Myocyte (in vitro differentiated cells): Measurements from ENCODE around the gene KRT10. TPM values are rescaled to one million over a fixed set of nuclear protein-coding genes. Genes with fewer than 3 reads are reported as not detected.
"Not testable (repeated sequence)": the region's sequence is repeated elsewhere in the genome, so short reads cannot be mapped to it uniquely, and the experiment has no call there.

Experiments used
- DNase-seq: peaks from one replicate; pipeline ENCODE4 v3.0.0-alpha.2; 2012; ENCODE audit warnings: low read depth
- total RNA-seq: library from RNA; depleted of rRNA; stranded (reverse); fragments of >200 nt; gene quantifications from 2 replicates; pipeline ENCODE4 v1.2.3, GENCODE V29; 2014

KRT10 gene
- total RNA-seq, 1 donor from 2014 or later, result 36.3 TPM

DNA sequence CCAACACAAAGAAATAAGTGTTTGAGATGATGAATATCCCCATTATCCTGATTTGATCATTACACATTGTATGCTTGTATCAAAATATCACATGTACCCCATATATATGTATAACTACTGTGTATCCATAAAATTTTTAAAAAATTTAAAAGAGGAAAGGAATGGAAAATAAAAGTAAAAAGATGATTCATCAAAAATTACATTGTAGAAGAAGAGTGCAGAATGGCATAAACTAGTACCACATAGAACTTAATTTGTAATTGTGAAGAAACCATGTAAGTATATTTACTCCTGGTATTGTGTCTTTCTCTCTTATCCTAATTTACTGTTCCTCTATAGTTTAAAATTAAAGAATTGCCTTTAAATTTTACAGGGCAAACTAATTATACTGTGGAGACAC, 11.5 kb upstream of the KRT10 start:
- no peak for DNase-seq

DNA sequence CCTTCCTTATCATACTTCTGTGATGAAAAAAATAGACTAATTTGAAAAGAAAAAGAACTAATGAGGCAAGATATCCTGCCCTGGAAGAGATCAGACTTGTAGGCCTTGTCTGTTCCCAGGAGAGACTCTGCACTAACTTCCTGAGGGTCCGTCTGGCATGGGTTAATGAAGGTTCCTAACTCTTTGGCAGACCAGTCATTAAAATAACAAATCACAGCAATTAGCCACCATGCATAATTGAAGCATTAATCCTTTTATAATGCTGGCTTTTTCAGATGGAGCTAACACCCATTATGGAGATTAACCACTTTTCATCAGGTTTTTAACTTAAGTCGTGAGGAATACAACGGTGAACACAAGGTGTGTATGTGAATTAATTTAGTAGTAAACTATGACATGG, 10.4 kb upstream of the KRT10 start:
- no peak for DNase-seq

DNA sequence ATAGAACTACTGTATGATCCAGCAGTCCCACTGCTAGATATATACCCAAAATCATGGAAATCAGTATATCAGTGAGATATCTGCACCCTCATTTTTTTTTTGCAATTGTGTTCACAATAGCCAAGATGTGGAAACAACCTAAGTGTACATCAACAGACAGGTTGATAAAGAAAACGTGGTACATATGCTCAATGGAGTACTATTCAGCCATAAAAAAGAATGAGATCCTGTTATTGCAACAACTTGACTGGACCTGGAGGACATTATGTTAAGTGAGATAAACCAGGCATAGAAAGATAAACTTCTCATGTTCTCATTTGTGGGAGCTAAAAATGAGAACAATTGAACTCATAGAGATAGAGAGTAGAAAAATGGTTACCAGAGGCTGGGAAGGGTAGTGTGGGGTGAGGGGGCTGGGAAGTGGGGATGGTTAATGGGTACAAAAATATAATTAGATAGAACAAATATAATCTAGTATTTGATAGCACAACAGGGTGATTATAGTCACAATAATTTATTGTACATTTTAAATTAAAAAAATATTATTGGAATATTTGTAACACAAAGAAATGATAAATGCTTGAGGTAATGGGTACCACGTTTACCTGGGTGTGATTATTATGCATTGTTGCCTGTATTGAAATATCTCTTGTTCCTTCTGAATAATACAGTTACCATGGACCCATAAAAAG, 7.8 kb upstream of the KRT10 start:
- DNase-seq, result no peak

DNA sequence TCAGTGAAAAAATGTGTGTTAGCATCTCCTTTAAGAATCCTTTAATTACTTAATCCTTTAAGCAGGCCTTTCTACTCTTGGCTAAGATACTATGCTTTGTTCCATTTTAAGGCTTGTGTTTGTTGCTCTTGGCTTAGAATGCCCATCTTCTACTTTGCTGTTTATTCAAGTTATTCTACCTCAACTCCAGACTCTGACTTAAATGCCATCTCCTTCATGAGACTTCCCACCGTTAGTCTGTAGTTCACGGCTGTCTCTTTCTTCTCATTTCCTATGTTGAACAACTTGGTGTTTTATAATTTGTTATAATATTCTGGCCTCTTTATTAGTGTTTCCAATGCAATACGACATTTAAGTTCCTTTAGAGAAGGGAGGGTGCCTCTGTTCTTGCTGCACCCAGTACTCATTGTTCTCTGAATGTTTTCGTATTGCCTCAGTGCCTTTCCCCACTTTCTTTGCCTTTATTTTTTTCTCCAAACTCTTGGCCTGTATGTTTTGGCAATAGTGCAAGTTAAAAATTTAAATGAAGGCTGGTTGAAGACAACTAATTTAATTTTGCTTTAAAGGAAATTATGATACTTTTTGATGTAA, 6.1 kb upstream of the KRT10 start:
- DNase-seq, result no peak

GRCh38 chr17:40827746-40828453, 5.5 kb upstream of the KRT10 start:
- no peak for DNase-seq

DNA sequence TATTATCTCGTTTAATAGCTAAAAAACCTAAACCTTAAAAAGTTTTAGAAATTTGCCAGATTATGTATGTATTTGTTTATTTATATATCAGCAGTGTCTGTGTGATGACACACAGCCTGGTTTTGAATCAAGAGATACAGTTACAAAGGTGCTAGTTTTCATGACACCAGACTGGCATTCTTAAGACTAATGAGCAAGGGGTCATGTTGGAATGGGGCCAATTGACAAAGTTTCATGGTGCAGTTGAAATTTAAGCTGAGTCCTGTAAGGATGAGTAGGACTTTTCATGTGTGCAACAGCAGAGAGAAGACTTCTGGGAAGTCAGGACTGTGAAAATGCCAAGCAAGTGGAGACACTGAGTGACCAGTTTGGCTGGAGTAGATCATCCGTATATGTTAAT, 3.2 kb upstream of the KRT10 start:
- DNase-seq, result no peak

DNA sequence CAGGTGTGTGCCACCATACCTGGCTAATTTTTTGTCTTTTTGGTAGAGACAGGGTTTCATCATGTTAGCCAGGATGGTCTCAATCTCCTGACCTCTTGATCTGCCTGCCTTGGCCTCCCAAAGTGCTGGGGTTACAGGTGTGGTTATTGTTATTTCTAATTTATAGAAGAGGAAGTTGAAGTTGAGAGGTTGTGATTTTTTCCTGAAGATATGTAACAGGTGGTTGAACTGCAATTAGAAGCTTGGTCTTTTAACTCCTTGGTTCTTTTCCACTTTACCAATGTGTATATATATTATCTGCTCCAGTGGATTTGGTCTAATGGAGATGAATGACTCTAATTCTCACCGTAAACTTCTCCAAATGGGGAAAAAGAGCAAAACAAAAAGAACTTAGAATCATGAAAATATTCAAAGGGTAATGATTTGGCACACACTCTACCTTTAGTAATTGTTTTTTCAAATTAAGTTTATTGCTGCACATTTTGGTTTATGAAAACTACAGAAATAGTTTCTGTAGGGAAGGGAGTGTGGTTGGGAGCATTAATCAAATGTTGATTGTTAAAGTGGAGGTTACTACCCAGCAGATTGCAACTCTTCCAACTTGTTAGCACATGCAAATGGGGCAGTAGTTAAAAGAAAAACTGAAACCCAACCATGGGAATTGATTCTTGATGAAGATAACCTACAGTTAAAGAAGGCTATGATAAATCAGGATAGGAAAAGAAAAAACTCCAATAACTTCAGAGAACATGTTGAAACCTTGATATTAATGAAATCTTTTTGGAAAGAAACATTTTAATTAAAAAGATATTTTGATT, 1.8 kb upstream of the KRT10 start:
- DNase-seq, result no peak

- no peak for DNase-seq
These were observed 878 bp downstream of the KRT10 start for GRCh38 chr17:40821536-40821935.

GRCh38 chr17:40820228-40820838, 2.1 kb downstream of the KRT10 start:
- no peak for DNase-seq

GRCh38 chr17:40819528-40820125, 2.8 kb downstream of the KRT10 start:
- DNase-seq, result peak; percentile 44

GRCh38 chr17:40818733-40819527, 3.5 kb downstream of the KRT10 start:
- DNase-seq, result peak; percentile 85

GRCh38 chr17:40818343-40818732, 4.1 kb downstream of the KRT10 start:
- no peak for DNase-seq

- no peak for DNase-seq
These were observed 5.2 kb downstream of the KRT10 start for GRCh38 chr17:40817103-40817682.

DNA sequence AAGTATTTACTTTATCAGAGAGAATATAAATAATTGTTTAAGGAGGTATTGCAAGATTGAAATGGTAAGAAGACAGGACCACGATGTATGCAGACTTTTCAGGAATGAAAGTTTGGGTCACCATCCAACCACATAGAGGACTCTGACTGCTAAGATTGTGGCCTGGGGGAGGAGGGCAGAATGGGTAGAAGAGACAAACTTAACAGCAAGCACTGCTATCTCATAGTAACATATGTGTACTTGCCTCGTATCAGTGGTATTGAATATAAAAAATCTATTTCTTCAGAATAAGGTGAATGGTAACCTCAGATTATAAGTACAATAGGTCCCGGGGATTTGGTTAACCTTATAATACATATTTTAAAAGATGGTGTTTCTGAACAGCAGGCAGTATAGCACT, 5.8 kb downstream of the KRT10 start:
- DNase-seq, result no peak

DNA sequence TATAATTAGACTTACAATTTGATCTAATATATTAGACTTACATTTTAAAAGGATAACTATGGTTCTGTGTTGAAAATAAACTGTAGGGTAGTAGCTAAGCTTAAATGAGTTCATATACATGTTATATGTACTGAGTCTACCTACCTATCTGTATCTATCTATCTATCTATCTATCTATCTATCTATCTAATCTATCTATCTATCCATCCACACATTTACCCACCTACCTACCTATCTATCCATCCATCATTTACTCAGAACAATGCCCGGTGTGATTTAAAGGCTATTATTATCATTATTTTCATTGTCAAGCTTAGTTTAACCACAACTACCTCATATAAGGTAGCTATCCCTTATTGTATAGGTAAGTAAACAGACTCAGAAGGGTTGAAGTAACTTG, 7.0 kb downstream of the KRT10 start:
- no peak for DNase-seq

GRCh38 chr17:40814657-40815056, 7.8 kb downstream of the KRT10 start:
- DNase-seq, result not testable (repeated sequence)

DNA sequence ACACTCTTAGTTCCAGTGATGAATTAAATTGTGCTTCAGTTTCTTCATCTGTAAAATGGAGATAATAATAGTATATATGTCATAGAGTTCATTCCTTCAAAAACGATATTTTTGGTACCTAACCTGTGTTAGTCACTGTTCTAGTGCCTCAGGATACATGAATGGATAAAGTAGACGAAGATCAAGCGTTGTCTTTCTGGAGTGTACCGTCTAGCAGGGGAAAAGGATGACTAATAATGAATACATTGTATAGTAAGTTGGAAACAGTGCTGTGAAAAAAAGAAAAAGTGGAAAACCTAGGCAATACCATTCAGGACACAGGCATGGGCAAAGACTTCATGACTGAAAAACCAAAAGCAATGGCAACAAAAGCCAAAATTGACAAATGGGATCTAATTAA, 8.6 kb downstream of the KRT10 start:
- no peak for DNase-seq

DNA sequence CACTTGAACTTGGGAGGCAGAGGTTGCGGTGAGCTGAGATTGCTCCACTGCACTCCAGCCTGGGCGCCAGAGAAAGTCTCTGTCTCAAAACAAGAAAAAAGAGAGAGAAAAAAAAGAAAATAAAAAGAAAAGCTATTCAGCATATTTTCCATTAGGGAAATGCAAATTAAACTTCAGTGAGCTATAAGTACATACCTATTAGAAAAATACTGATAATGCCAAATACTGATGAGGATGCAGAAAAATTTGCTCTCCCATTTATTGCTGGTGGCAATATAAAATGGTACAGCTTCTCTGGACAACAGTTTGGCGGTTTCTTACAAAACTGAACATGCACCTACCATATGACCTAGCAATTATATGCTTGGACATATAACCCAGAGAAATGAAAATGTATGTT, 9.8 kb downstream of the KRT10 start:
- no peak for DNase-seq

- DNase-seq, result no peak
These were observed 11.9 kb downstream of the KRT10 start for GRCh38 chr17:40810494-40810893.
